Endothelial cell of umbilical vein (primary cell): ENCODE results near the gene STAT4. TPM values are rescaled to one million over a fixed set of nuclear protein-coding genes. Genes with fewer than 3 reads are reported as not detected.

Experiments
- BruUV-seq: library from RNA; stranded (reverse); fragments of 400-500 nt; replicated peaks from 2 replicates; lab custom pipeline; 2021; lab: Mats Ljungman, UMichigan
- CTCF ChIA-PET: fragments of 300-600, 350-600 bp; sonication (Branson Sonifier 250); formaldehyde crosslinking; loops from one replicate; lab custom pipeline; 2021; ENCODE audit warnings: antibody characterized with exemption, inconsistent platforms; lab: Charles Lee
- POLR2A ChIA-PET: fragments of 300-600, 350-600 bp; sonication (Branson Sonifier 250); formaldehyde crosslinking; loops from one replicate; lab custom pipeline; 2021; ENCODE audit warnings: antibody characterized with exemption, inconsistent platforms; lab: Charles Lee
- DNase-seq: peaks from one replicate; pipeline ENCODE4 v3.0.0-alpha.2; 2011; ENCODE audit warnings: low read depth, low spot score
- FAIRE-seq: peaks from 2 replicates; lab custom pipeline; 2011; peaks lifted over from hg19 to GRCh38; lab: Jason Lieb, UNC
- H2AFZ ChIP-seq: 2 replicates; pipeline ENCODE4 v1.6.0; 2012; ENCODE audit warnings: low read depth, low read length, control low read depth, inconsistent platforms
- H3K27ac ChIP-seq: 2 replicates; pipeline ENCODE4 v1.5.1; 2011; ENCODE audit warnings: low read depth, mild to moderate bottlenecking, control low read depth, low read length, moderate library complexity; ENCODE audit not compliant: insufficient read depth
- H3K27me3 ChIP-seq, 2 experiments: 2 replicates each; pipeline versions ENCODE4 v1.6.0 to v1.6.1; 2011; ENCODE audit warnings: low read length in 2 of 2, mixed read lengths in 1 of 2; ENCODE audit not compliant: control insufficient read depth in 2 of 2, insufficient read depth in 2 of 2
- H3K36me3 ChIP-seq, 2 experiments: 2 replicates in 1 of 2; 3 replicates in 1 of 2; pipeline ENCODE4 v1.5.1; 2011; ENCODE audit warnings: low read length in 2 of 2, mild to moderate bottlenecking in 1 of 2, moderate library complexity in 1 of 2; ENCODE audit not compliant: control insufficient read depth in 2 of 2, insufficient read depth in 2 of 2; ENCODE audit errors: extremely low read depth in 1 of 2
- H3K4me1 ChIP-seq: 3 replicates; pipeline ENCODE4 v1.5.1; 2011; ENCODE audit warnings: mild to moderate bottlenecking, low read length; ENCODE audit not compliant: control insufficient read depth, insufficient read depth; ENCODE audit errors: extremely low read depth
- H3K4me2 ChIP-seq: 2 replicates; pipeline ENCODE4 v1.6.1; 2011; ENCODE audit warnings: low read length, control low read depth, mixed read lengths; ENCODE audit not compliant: insufficient read depth
- H3K4me3 ChIP-seq, 3 experiments: fragments of 200-600 bp in 1 of 3; sonication (generic), shearing (Covaris generic) in 1 of 3; replicated peaks in 1 of 3; 2 replicates each; pipeline ENCODE4 v1.5.1; 2011 to 2016; ENCODE audit warnings: control low read depth in 3 of 3, low read length in 3 of 3, mild to moderate bottlenecking in 2 of 3, inconsistent platforms in 1 of 3, low read depth in 1 of 3, moderate library complexity in 1 of 3; ENCODE audit not compliant: insufficient read depth in 1 of 3
- H3K79me2 ChIP-seq: 2 replicates; pipeline ENCODE4 v1.6.0; 2012; ENCODE audit warnings: low read length, inconsistent platforms; ENCODE audit not compliant: control insufficient read depth, insufficient read depth
- H3K9ac ChIP-seq: replicated peaks from 2 replicates; pipeline ENCODE3; 2011; ENCODE audit warnings: low read length, control low read depth; ENCODE audit not compliant: insufficient read depth; ENCODE audit errors: extremely low read depth
- H3K9me1 ChIP-seq: replicated peaks from 3 replicates; pipeline ENCODE4 v1.6.0; 2011; ENCODE audit warnings: mild to moderate bottlenecking, low read length; ENCODE audit not compliant: control insufficient read depth, insufficient read depth; ENCODE audit errors: extremely low read depth
- H3K9me3 ChIP-seq: replicated peaks from 2 replicates; pipeline ENCODE4 v1.5.1; 2012; ENCODE audit warnings: low read length, inconsistent platforms; ENCODE audit not compliant: control insufficient read depth, insufficient read depth
- H4K20me1 ChIP-seq: replicated peaks from 2 replicates; pipeline ENCODE3; 2011; ENCODE audit warnings: mild to moderate bottlenecking, low read length; ENCODE audit not compliant: control insufficient read depth, insufficient read depth; ENCODE audit errors: extremely low read depth
- CTCF ChIP-seq, 2 donors: IDR thresholded peaks; 1 replicate in 1 of 2; 2 replicates in 1 of 2; pipeline ENCODE4 v1.5.1; 2011; ENCODE audit warnings: low read length in 2 of 2, mild to moderate bottlenecking in 2 of 2, moderate library complexity in 2 of 2, control low read depth in 1 of 2, inconsistent platforms in 1 of 2, low read depth in 1 of 2; ENCODE audit not compliant: insufficient read depth in 1 of 2; ENCODE audit errors: extremely low read depth in 1 of 2
- EZH2 ChIP-seq: IDR thresholded peaks from 2 replicates; pipeline ENCODE4 v1.6.1; 2012; ENCODE audit warnings: borderline replicate concordance, low read depth, mild to moderate bottlenecking, moderate library complexity, low read length, inconsistent platforms; ENCODE audit not compliant: severe bottlenecking
- FOS ChIP-seq: IDR thresholded peaks from 2 replicates; pipeline ENCODE4 v1.6.1; 2011; ENCODE audit warnings: mild to moderate bottlenecking, low read length, moderate library complexity, borderline replicate concordance; ENCODE audit not compliant: insufficient read depth
- GATA2 ChIP-seq: IDR thresholded peaks from 2 replicates; pipeline ENCODE4 v1.7.0; 2011; ENCODE audit warnings: low read depth, mild to moderate bottlenecking, moderate library complexity, mixed read lengths, low read length; ENCODE audit not compliant: insufficient read length, insufficient read depth
- JUN ChIP-seq: IDR thresholded peaks from 2 replicates; pipeline ENCODE4 v1.6.1; 2011; ENCODE audit warnings: borderline replicate concordance, low read depth; ENCODE audit not compliant: insufficient read length, insufficient read depth
- MAX ChIP-seq: IDR thresholded peaks from 2 replicates; pipeline ENCODE4 v1.6.1; 2011; ENCODE audit not compliant: insufficient read depth, insufficient read length
- MYC ChIP-seq: IDR thresholded peaks from one replicate; pipeline ENCODE4 v1.6.1; 2011; ENCODE audit warnings: mild to moderate bottlenecking, low read depth, low read length
- POLR2A ChIP-seq: IDR thresholded peaks from 2 replicates; pipeline ENCODE4 v1.6.1; 2012; ENCODE audit warnings: low read depth, mild to moderate bottlenecking, control low read depth, low read length
- POLR2AphosphoS5 ChIP-seq: IDR thresholded peaks from 2 replicates; pipeline ENCODE4 v1.6.1; 2012; ENCODE audit warnings: low read depth, mild to moderate bottlenecking, control low read depth, low read length, moderate library complexity; ENCODE audit not compliant: insufficient read depth
- dilution Hi-C: fragments of 300-500 bp; cut with MboI; formaldehyde crosslinking; loops from one replicate; pipeline ENCODE4 v1.15.0; 2019; ENCODE audit warnings: low sequenced_read_pairs; ENCODE audit not compliant: extremely low pct_ligation_motif_present
- intact Hi-C: fragments of 100-400 bp; cut with micrococcal nuclease; formaldehyde crosslinking; loops from one replicate; pipeline ENCODE4 v1.10.0; 2022
- polyA plus RNA-seq, 4 experiments: library from polyadenylated mRNA; depleted of rRNA in 3 of 4; stranded (reverse) in 3 of 4; unstranded in 1 of 4; fragments of >200 nt; gene quantifications; 2 replicates each; pipeline versions ENCODE4 v1.2.1 to v1.2.3, GENCODE V29; 2011 to 2012; ENCODE audit warnings: missing spikeins in 1 of 4
- total RNA-seq: library from RNA; stranded (reverse); gene quantifications from 2 replicates; pipeline ENCODE4 v1.2.3, GENCODE V29; 2021

STAT4 gene
- total and polyA plus RNA-seq, 2 donors (not counting 3 experiments of a cell fraction or from before 2014, with no cell fraction given), result 0.46 to 1.2 TPM

GRCh38 chr2:191148791-191149190 lies 2.0 kb downstream of the STAT4 start:
- Histone ChIP-seq H3K79me2 (no peaks in the 10 kb centered on the region), H3K9me3 (no peaks in the 10 kb centered on the region), H3K4me2 (no peak overlapping the region), H4K20me1 (no peaks in the 10 kb centered on the region), H3K9me1 (no peaks in the 10 kb centered on the region), H3K36me3 (no peaks in the 10 kb centered on the region), H3K27me3 (peaks cover 3 to 7% of the 10 kb centered on the region in 2 experiments), H3K4me1 (no peaks in the 10 kb centered on the region), H3K27ac (no peak overlapping the region), H3K4me3 (no peak overlapping the region), H2AFZ (no peak overlapping the region), H3K9ac (no peak overlapping the region)
- TF ChIP-seq CTCF (IDR thresholded peaks at IDR 0.05; ENCODE audit: extremely low read depth in 1 of 2, insufficient read depth in 1 of 2, low read depth in 1 of 2, low read length in 2 of 2), result no peak
- no peak for TF ChIP-seq MAX
- TF ChIP-seq FOS, result no peak
- no peak for TF ChIP-seq JUN
- no peak for TF ChIP-seq MYC
- TF ChIP-seq GATA2, result no peak
- no peak for TF ChIP-seq EZH2
- no peak for TF ChIP-seq POLR2A
- no peak for TF ChIP-seq POLR2AphosphoS5
- intact Hi-C loops (no loop called here), dilution Hi-C loops (no loop called here)
- DNase-seq (no peak), FAIRE-seq (no peak)
- no TSS peak for BruUV-seq
- ChIA-PET POLR2A (no interaction called here), CTCF (interaction anchor here (1.0 to 1.4 kb wide), 3 partner anchors 16 to 126 kb away, joined by 3 to 4 read pairs (median 4); no protein-coding TSS in a partner anchor)
